ENCODE data around the gene APOBEC3B.
"Not testable (repeated sequence)": the region's sequence is repeated elsewhere in the genome, so short reads cannot be mapped to it uniquely, and the experiment has no call there.

APOBEC3B gene

GRCh38 chr22:38967451-38968450 lies 14.4 kb upstream of the APOBEC3B start:
- DNase-seq: no peak

- no peak for DNase-seq
Observed at GRCh38 chr22:38968801-38969200, 13.3 kb upstream of the APOBEC3B start.

- DNase-seq: no peak
Observed at GRCh38 chr22:38970551-38970950, 11.6 kb upstream of the APOBEC3B start.

GRCh38 chr22:38971202-38971601 lies 10.9 kb upstream of the APOBEC3B start:
- no peak for DNase-seq

GRCh38 chr22:38971791-38972190 lies 10.4 kb upstream of the APOBEC3B start:
- no peak for DNase-seq

DNA sequence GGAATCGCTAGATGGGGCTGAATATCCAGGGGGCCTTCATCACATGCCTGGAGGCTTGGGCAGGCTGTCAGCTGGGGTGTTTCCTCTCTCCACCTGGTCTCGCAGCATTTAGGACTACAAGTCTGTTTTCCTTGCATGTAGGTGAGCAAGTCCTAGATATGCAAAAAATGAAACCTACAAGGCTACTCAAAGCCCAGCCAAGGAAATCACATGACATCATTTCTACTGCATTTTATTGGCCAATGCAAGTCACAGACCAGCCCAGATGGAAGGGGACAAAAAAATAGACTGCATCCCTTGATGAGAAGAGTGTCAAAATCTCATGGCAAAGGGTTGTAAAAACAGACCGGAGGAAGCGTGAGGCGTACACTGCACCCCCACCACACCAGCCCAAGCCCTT lies 9.6 kb upstream of the APOBEC3B start:
- DNase-seq: no peak

DNA sequence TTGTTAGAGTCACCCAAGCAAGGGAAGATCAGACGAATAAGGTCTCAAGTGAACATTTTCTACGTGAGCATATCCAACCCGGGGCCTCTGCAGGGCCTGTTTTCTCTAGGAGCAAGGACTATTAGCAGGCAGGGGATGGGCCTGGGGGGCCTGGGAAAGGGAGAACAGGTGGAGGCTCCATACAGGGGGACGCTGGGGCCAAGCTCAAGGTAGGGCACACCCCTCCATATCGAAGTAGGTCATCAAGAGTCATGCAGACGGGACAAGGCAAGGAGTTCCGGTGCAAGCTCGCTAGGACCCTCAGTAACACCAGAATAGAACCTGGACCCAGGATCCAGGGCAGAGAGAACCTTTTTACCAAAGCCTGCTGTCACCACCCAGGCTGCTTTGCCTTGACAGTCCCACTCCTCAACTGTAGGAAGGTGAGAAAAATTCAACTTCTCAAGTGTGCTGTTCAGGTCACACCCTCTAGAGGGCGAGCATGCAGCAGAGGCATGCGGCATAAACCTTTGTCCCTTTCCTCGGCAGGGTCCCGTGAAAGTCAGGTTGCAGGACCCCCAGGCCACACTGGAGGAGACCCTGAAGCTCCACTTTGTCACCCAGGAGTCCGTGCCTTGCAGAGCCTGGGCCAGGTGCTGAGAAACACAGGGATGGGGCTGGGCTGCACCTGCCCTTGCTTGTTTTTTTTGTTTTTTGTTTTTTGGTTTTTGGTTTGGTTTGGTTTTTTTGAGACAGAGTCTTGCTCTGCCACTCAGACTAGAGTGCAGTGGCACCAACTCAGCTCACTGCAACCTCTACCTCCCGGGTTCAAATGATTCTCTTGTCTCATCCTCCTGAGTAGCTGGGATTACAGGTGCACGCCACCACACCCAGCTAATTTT lies 8.6 kb upstream of the APOBEC3B start:
- peak; percentile 57 for DNase-seq

DNA sequence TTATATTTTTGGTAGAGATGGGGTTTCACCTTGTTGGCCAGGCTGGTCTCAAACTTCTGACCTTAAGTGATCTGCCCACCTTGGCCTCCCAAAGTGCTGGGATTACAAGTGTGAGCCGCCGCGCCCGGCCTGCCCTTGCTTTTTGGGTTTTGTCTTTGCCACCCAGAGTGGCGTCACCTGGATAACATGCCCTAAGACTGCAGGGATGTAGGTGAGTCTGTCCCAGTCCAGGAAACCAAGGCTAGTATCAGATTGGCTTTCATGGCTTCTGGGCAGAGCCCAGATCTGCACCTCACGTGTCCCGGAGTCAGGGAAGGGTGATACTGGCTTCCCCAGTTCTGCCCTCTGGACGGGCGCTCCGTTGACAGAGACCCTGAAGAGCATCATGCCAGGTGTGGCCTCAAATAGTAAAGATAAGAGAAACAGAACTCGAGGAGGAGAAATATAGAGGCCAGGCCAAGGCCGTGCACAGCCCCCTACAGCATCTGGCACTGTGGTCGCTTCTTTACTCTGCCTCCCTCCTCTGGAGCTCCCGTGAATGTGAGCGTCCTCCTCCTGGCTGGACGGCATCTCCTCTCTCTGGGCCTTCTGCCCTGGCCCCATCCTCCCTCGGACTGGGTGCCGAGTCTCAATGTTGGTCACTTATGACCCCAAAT lies 7.8 kb upstream of the APOBEC3B start:
- DNase-seq: no peak

- no peak for DNase-seq
Observed at GRCh38 chr22:38974826-38975175, 7.3 kb upstream of the APOBEC3B start.

- not testable (repeated sequence) for DNase-seq
Observed at GRCh38 chr22:38977289-38977688, 4.9 kb upstream of the APOBEC3B start.

GRCh38 chr22:38980587-38980986 lies 1.6 kb upstream of the APOBEC3B start:
- DNase-seq: not testable (repeated sequence)

GRCh38 chr22:38981005-38981991 lies 849 bp upstream of the APOBEC3B start:
- no peak for DNase-seq

DNA sequence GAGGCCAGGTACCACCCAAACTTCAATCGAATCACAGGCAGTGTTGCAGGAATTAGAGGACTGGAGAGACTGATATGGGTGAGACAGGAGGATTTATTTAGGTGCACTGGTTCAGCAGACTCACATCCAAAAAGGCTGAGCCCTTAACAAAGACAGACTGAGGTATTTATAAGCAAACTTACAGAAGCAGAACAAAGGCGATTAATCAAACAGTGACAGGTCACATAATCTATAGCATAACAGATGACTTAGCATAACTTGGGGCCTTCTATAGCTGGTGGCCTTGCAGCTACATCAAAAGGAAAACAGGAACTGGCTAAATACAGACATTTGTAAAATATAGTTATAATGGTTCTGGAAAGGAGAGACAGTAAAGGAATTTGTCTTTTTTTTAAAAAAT lies 2.1 kb downstream of the APOBEC3B start:
- DNase-seq: no peak

- DNase-seq: peak; percentile 82
Observed at GRCh38 chr22:38984784-38985757, 2.9 kb downstream of the APOBEC3B start.

DNA sequence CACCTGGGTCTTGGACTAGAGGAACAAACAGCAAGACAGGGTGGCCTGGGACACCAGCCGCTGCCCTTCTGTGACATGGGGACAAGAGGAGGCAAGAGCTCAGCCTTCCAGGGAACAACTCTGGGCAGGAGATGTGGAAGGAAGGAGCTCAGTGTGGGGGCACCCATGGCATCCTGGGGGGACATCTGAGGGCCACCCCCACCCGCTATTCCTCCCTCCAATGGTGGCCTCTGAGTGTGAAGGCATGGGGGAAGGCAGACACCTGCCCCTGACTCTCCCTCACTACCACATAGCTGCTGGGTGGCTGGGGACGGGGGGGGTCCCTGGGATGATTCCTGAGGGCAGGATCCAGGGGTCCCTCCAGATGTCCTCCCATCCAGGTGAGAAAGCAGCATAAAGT lies 4.5 kb downstream of the APOBEC3B start:
- no peak for DNase-seq

- no peak for DNase-seq
Observed at GRCh38 chr22:38987171-38987895, 5.2 kb downstream of the APOBEC3B start.

GRCh38 chr22:38989466-38989865 lies 7.3 kb downstream of the APOBEC3B start:
- peak; percentile 19 for DNase-seq

GRCh38 chr22:38992871-38993371 lies 10.8 kb downstream of the APOBEC3B start:
- DNase-seq: not testable (repeated sequence)

DNA sequence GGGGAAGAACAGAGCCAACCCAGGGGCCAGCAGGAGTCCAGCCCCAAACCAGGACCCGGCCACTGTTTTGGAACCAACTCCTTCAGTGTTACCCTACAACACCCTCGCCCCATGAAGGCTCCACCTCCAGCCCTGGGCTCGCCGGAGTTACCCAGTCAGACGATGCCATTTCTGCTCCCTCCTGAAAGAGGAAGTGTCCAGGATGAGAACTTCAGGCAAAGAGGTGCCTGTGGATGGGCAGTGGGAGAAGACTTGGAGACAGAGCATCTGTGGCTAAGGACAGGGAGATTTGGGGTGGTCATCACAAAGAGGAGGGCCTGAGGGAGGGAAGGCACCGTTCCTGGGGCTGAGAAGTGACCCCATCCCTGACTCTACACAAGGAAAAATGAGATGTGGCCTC lies 14.0 kb downstream of the APOBEC3B start:
- no peak for DNase-seq

DNA sequence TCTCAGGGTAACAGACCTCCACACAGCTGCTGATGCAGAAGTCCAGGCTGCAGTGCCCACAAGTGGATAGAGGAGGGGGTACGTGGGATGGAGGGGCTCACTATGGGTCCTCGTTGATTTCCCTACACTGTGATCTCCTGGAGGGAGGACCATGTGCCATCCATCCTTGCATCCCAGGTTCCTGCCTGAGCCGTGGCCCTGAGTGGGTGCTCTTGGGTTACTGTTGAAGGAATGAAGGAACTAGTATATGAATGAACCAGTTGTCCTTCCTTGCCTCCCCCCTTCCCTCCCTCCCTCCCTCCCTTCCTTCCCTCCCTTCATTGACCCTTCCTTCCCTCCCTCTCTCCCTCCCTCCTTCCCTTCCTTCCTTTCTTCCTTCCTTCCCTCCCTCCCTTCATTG lies 15.4 kb downstream of the APOBEC3B start:
- DNase-seq: no peak

Measured in activated gamma-delta T cell treated with Interleukin-2 at 50 U/mL for 16 hours (primary cell).